WTC11 (cell line): ENCODE results near the gene ST6GALNAC5. TPM values are rescaled to one million over a fixed set of nuclear protein-coding genes. Genes with fewer than 3 reads are reported as not detected.

ENCODE experiments used
- ATAC-seq: fragments of 200-7000 bp; cut with Tn5 transposase; 2 replicates; pipeline ENCODE4 v1.10.0; 2021; ENCODE audit warnings: mild to moderate bottlenecking, moderate library complexity
- CTCF ChIA-PET: fragments of 300-600 bp; sonication (Branson Sonifier 250); formaldehyde crosslinking; loops from one replicate; lab custom pipeline; 2021; ENCODE audit warnings: antibody characterized with exemption; lab: Charles Lee
- POLR2A ChIA-PET: fragments of 350-600 bp; sonication (Branson Sonifier 250); formaldehyde crosslinking; loops from one replicate; lab custom pipeline; 2021; ENCODE audit warnings: antibody characterized with exemption; lab: Charles Lee
- DNase-seq: peaks from one replicate; pipeline ENCODE4 v3.0.0; 2021; ENCODE audit warnings: low spot score
- H3K27ac Mint-ChIP-seq: 2 replicates; pipeline ENCODE4 v1.8.0; 2021; ENCODE audit warnings: mixed read lengths
- H3K27me3 Mint-ChIP-seq: 2 replicates; pipeline ENCODE4 v1.8.0; 2021; ENCODE audit warnings: low read depth, mild to moderate bottlenecking, moderate library complexity, mixed read lengths
- H3K36me3 Mint-ChIP-seq: 2 replicates; pipeline ENCODE4 v1.8.0; 2021; ENCODE audit warnings: mixed read lengths
- H3K4me1 Mint-ChIP-seq: 2 replicates; pipeline ENCODE4 v1.8.0; 2022; ENCODE audit warnings: mixed read lengths
- H3K4me3 Mint-ChIP-seq: 2 replicates; pipeline ENCODE4 v1.8.0; 2021; ENCODE audit warnings: mild to moderate bottlenecking, moderate library complexity, mixed read lengths
- H3K9me3 Mint-ChIP-seq: 2 replicates; pipeline ENCODE4 v1.8.0; 2021; ENCODE audit warnings: mixed read lengths
- AFF4 ChIP-seq: sonication (generic); formaldehyde crosslinking; IDR thresholded peaks from 2 replicates; pipeline ENCODE4 v1.8.1; 2023; ENCODE audit warnings: mild to moderate bottlenecking, missing genetic modification reagents, borderline replicate concordance
- E2F4 ChIP-seq: sonication (generic); formaldehyde crosslinking; IDR thresholded peaks from 2 replicates; pipeline ENCODE4 v1.8.1; 2022; ENCODE audit warnings: low read depth, mild to moderate bottlenecking, moderate library complexity, missing genetic modification reagents, borderline replicate concordance
- ELF4 ChIP-seq: sonication (generic); formaldehyde crosslinking; IDR thresholded peaks from 2 replicates; pipeline ENCODE4 v1.8.1; 2022; ENCODE audit warnings: low read depth, mild to moderate bottlenecking, moderate library complexity, missing genetic modification reagents
- GABPB1 ChIP-seq: sonication (generic); formaldehyde crosslinking; IDR thresholded peaks from 2 replicates; pipeline ENCODE4 v1.8.1; 2023; ENCODE audit warnings: mild to moderate bottlenecking, missing genetic modification reagents
- HMGA2 ChIP-seq: fragments of 250-450 bp; sonication (Bioruptor Pico); IDR thresholded peaks from 2 replicates; pipeline ENCODE4 v1.4.0; 2021; ENCODE audit warnings: mild to moderate bottlenecking, moderate library complexity
- JAZF1 ChIP-seq: fragments of 250-450 bp; sonication (Bioruptor Pico); IDR thresholded peaks from 2 replicates; pipeline ENCODE4 v1.9.0; 2021; ENCODE audit warnings: moderate library complexity, mild to moderate bottlenecking, inconsistent platforms
- JUN ChIP-seq: sonication (generic); formaldehyde crosslinking; IDR thresholded peaks from 2 replicates; pipeline ENCODE4 v1.8.0; 2023; ENCODE audit warnings: mild to moderate bottlenecking, missing genetic modification reagents
- MYBL2 ChIP-seq: sonication (generic); formaldehyde crosslinking; IDR thresholded peaks from 2 replicates; pipeline ENCODE4 v1.8.1; 2023; ENCODE audit warnings: mild to moderate bottlenecking, moderate library complexity, missing genetic modification reagents
- NFE2L1 ChIP-seq: sonication (generic); formaldehyde crosslinking; IDR thresholded peaks from 2 replicates; pipeline ENCODE4 v1.8.1; 2023; ENCODE audit warnings: missing genetic modification reagents
- NR1H2 ChIP-seq: sonication (generic); formaldehyde crosslinking; IDR thresholded peaks from 2 replicates; pipeline ENCODE4 v1.9.0; 2021; ENCODE audit warnings: mild to moderate bottlenecking, moderate library complexity, missing genetic modification reagents
- NR2C2 ChIP-seq: sonication (generic); formaldehyde crosslinking; IDR thresholded peaks from 2 replicates; pipeline ENCODE4 v1.8.0; 2022; ENCODE audit warnings: mild to moderate bottlenecking, missing genetic modification reagents
- SMAD3 ChIP-seq: sonication (generic); formaldehyde crosslinking; IDR thresholded peaks from 2 replicates; pipeline ENCODE4 v1.8.0; 2022; ENCODE audit warnings: missing genetic modification reagents, mild to moderate bottlenecking, borderline replicate concordance
- TEAD4 ChIP-seq: sonication (generic); formaldehyde crosslinking; IDR thresholded peaks from 2 replicates; pipeline ENCODE4 v1.8.0; 2022; ENCODE audit warnings: mild to moderate bottlenecking, missing genetic modification reagents
- ZBTB21 ChIP-seq: sonication (generic); formaldehyde crosslinking; IDR thresholded peaks from 2 replicates; pipeline ENCODE4 v1.8.1; 2023; ENCODE audit warnings: mild to moderate bottlenecking, missing genetic modification reagents, borderline replicate concordance
- total RNA-seq: library from RNA; stranded (reverse); gene quantifications from 3 replicates; pipeline ENCODE4 v1.2.3, GENCODE V29; 2021
- TF ChIP-seq, protein P1 (sequence below): sonication (generic); formaldehyde crosslinking; IDR thresholded peaks from 2 replicates; pipeline ENCODE4 v1.8.1; 2023; ENCODE audit warnings: mild to moderate bottlenecking, missing genetic modification reagents
- TF ChIP-seq, protein P2 (sequence below): sonication (generic); formaldehyde crosslinking; IDR thresholded peaks from 2 replicates; pipeline ENCODE4 v1.8.1; 2022; ENCODE audit warnings: mild to moderate bottlenecking, moderate library complexity, missing genetic modification reagents
- TF ChIP-seq, protein P3 (sequence below): sonication (generic); formaldehyde crosslinking; IDR thresholded peaks from 2 replicates; pipeline ENCODE4 v1.8.1; 2023; ENCODE audit warnings: mild to moderate bottlenecking, missing genetic modification reagents, moderate library complexity

ST6GALNAC5 gene
- total RNA-seq, 1 experiment from 2014 or later = 9.6 TPM

- TF ChIP-seq, protein P1, sequence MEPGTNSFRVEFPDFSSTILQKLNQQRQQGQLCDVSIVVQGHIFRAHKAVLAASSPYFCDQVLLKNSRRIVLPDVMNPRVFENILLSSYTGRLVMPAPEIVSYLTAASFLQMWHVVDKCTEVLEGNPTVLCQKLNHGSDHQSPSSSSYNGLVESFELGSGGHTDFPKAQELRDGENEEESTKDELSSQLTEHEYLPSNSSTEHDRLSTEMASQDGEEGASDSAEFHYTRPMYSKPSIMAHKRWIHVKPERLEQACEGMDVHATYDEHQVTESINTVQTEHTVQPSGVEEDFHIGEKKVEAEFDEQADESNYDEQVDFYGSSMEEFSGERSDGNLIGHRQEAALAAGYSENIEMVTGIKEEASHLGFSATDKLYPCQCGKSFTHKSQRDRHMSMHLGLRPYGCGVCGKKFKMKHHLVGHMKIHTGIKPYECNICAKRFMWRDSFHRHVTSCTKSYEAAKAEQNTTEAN = no peak
- TF ChIP-seq JAZF1 (CRISPR knock-in tag) (no peak), NR1H2 (no peak)
- TF ChIP-seq, all 79 proteins: peak for 0
Observed at GRCh38 chr1:77064246-77064645, 197.0 kb downstream of the ST6GALNAC5 start (continued).

- ATAC-seq = no peak
- CTCF ChIA-PET = no interaction called here
Observed at GRCh38 chr1:77065693-77066342, 198.5 kb downstream of the ST6GALNAC5 start.

DNA sequence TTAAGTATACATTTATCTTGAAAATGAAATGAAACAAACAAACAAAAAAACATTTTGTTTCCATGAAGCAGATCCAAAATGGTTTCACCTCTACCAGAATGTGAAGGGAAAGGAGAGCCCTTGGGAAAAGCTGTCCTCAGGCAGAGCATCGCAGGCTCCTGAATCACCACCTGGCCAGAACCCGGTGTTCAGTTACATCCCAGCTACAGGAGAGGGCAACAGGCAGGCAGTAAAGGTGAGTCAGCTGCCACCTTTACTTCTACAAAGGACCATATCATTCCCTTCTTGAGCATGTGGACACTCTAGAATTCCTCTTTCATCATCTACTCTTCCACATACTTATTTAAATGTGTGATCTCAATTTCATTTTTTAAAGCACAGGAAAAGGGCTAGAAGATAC lies 200.7 kb downstream of the ST6GALNAC5 start:
- H3K9me3 Mint-ChIP-seq = peaks cover 3% of the 10 kb centered on the region; the same call in 1 of the 2 replicates
- peak; percentile 95 for ATAC-seq
- ChIA-PET CTCF (interaction anchor here (0.5 to 1.4 kb wide), 3 partner anchors 14 to 1515 kb away, joined by 3 to 7 read pairs (median 5); no protein-coding TSS in a partner anchor), POLR2A (no interaction called here)
- H3K4me3 Mint-ChIP-seq = no peak overlapping the region
- no peaks in the 10 kb centered on the region for H3K27me3 Mint-ChIP-seq
- peaks cover 13% of the 10 kb centered on the region for H3K4me1 Mint-ChIP-seq
- H3K27ac Mint-ChIP-seq = no peak overlapping the region
- peak; percentile 19 for DNase-seq
- H3K36me3 Mint-ChIP-seq = no peaks in the 10 kb centered on the region
- TF ChIP-seq ELF4 (CRISPR knock-in tag) = no peak
- no peak for TF ChIP-seq GABPB1 (CRISPR knock-in tag)
- no peak for TF ChIP-seq MYBL2 (CRISPR knock-in tag)
- no peak for TF ChIP-seq SMAD3
- TF ChIP-seq, protein P2, sequence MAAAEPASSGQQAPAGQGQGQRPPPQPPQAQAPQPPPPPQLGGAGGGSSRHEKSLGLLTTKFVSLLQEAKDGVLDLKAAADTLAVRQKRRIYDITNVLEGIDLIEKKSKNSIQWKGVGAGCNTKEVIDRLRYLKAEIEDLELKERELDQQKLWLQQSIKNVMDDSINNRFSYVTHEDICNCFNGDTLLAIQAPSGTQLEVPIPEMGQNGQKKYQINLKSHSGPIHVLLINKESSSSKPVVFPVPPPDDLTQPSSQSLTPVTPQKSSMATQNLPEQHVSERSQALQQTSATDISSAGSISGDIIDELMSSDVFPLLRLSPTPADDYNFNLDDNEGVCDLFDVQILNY (CRISPR knock-in tag) = no peak
- TF ChIP-seq TEAD4 (CRISPR knock-in tag) = no peak
- TF ChIP-seq NFE2L1 = no peak
- TF ChIP-seq NR2C2 (CRISPR knock-in tag) = no peak
- TF ChIP-seq JUN (CRISPR knock-in tag) = no peak
- TF ChIP-seq E2F4 = no peak

More at GRCh38 chr1:77065693-77066342, 198.5 kb downstream of the ST6GALNAC5 start:
- peaks cover 3% of the 10 kb centered on the region; the same call in 1 of the 2 replicates for H3K9me3 Mint-ChIP-seq
- H3K27ac Mint-ChIP-seq = no peak overlapping the region
- no peaks in the 10 kb centered on the region for H3K36me3 Mint-ChIP-seq
- POLR2A ChIA-PET = no interaction called here
- peaks cover 23% of the 10 kb centered on the region for H3K4me1 Mint-ChIP-seq
- TF ChIP-seq, protein P3, sequence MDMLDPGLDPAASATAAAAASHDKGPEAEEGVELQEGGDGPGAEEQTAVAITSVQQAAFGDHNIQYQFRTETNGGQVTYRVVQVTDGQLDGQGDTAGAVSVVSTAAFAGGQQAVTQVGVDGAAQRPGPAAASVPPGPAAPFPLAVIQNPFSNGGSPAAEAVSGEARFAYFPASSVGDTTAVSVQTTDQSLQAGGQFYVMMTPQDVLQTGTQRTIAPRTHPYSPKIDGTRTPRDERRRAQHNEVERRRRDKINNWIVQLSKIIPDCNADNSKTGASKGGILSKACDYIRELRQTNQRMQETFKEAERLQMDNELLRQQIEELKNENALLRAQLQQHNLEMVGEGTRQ (CRISPR knock-in tag) = no peak
- TF ChIP-seq HMGA2 (CRISPR knock-in tag) (no peak), TEAD4 (CRISPR knock-in tag) (no peak), ZBTB21 (CRISPR knock-in tag) (no peak), AFF4 (no peak)
- TF ChIP-seq, protein P1 = no peak
- no peak overlapping the region for H3K4me3 Mint-ChIP-seq
- no peak for DNase-seq
- H3K27me3 Mint-ChIP-seq = no peaks in the 10 kb centered on the region
